A673 (cell line): ENCODE data around the gene CACNA2D3. TPM values are rescaled to one million over a fixed set of nuclear protein-coding genes. Genes with fewer than 3 reads are reported as not detected.

Experiments used
- BruUV-seq: library from RNA; stranded (reverse); fragments of 400-500 nt; replicated peaks from 2 replicates; lab custom pipeline; 2021; lab: Mats Ljungman, UMichigan
- CTCF ChIA-PET: fragments of 300-600 bp; sonication (Branson Sonifier 250); formaldehyde crosslinking; loops from one replicate; lab custom pipeline; 2022; ENCODE audit warnings: antibody characterized with exemption; lab: Charles Lee
- POLR2A ChIA-PET: fragments of 300-600 bp; sonication (Branson Sonifier 250); formaldehyde crosslinking; loops from one replicate; lab custom pipeline; 2022; ENCODE audit warnings: antibody characterized with exemption; ENCODE audit not compliant: low non-redundant PET; lab: Charles Lee
- DNase-seq: peaks from one replicate; pipeline ENCODE4 v3.0.0-alpha.2; 2015; ENCODE audit warnings: low spot score
- H3K27ac ChIP-seq: fragments of 200-600 bp; sonication (generic); 2 replicates; pipeline ENCODE4 v1.5.1; 2016; ENCODE audit warnings: mixed run types, low read depth, mild to moderate bottlenecking, mixed read lengths, antibody characterized with exemption, low read length; ENCODE audit not compliant: poor library complexity, severe bottlenecking
- H3K27me3 ChIP-seq: fragments of 200-600 bp; sonication (generic); replicated peaks from 2 replicates; pipeline ENCODE4 v1.6.1; 2017; ENCODE audit warnings: mixed run types, low read depth, mild to moderate bottlenecking, mixed read lengths, antibody characterized with exemption, low read length; ENCODE audit not compliant: insufficient read depth, poor library complexity
- H3K36me3 ChIP-seq: fragments of 200-600 bp; sonication (generic); 2 replicates; pipeline ENCODE4 v1.6.1; 2016; ENCODE audit warnings: mixed run types, mild to moderate bottlenecking, mixed read lengths, antibody characterized with exemption, low read length; ENCODE audit not compliant: insufficient read depth, poor library complexity, severe bottlenecking
- H3K4me1 ChIP-seq: fragments of 200-600 bp; sonication (generic); 2 replicates; pipeline ENCODE4 v1.6.1; 2017; ENCODE audit warnings: mixed run types, mild to moderate bottlenecking, mixed read lengths, antibody characterized with exemption, low read length; ENCODE audit not compliant: insufficient read depth, poor library complexity, severe bottlenecking
- H3K4me3 ChIP-seq: fragments of 200-600 bp; sonication (generic); 2 replicates; pipeline ENCODE4 v1.5.1; 2016; ENCODE audit warnings: low read depth, mixed run types, mild to moderate bottlenecking, mixed read lengths, low read length; ENCODE audit not compliant: poor library complexity, severe bottlenecking
- H3K9me3 ChIP-seq: fragments of 200-600 bp; sonication (generic); 2 replicates; pipeline ENCODE4 v1.6.1; 2016; ENCODE audit warnings: mixed run types, low read depth, mild to moderate bottlenecking, mixed read lengths, antibody characterized with exemption, low read length; ENCODE audit not compliant: poor library complexity, severe bottlenecking
- EZH2 ChIP-seq: fragments of 200-600 bp; sonication (generic); IDR thresholded peaks from 2 replicates; pipeline ENCODE4 v1.6.1; 2017; ENCODE audit warnings: borderline replicate concordance, low read depth, mild to moderate bottlenecking, mixed read lengths, antibody characterized with exemption, low read length; ENCODE audit not compliant: poor library complexity, severe bottlenecking
- intact Hi-C: fragments of 100-400 bp; cut with micrococcal nuclease; formaldehyde crosslinking; loops from one replicate; pipeline ENCODE4 v1.10.0; 2022; ENCODE audit not compliant: unreplicated experiment
- total RNA-seq: library from RNA; stranded (reverse); gene quantifications from 2 replicates; pipeline ENCODE4 v1.2.3, GENCODE V29; 2021
- TF ChIP-seq, protein P1 (sequence below): fragments of 300-800, 200-600 bp; sonication (generic); conservative IDR thresholded peaks from 2 replicates; pipeline ENCODE4 v1.5.1; 2017; ENCODE audit warnings: low read depth, mild to moderate bottlenecking, antibody characterized with exemption, low read length, moderate library complexity, mixed read lengths

CACNA2D3 gene
- total RNA-seq, 1 experiment from 2014 or later: not detected

- Histone ChIP-seq H3K27ac (no peak overlapping the region), H3K27me3 (no peaks in the 10 kb centered on the region), H3K4me3 (no peak overlapping the region), H3K36me3 (no peaks in the 10 kb centered on the region), H3K9me3 (no peaks in the 10 kb centered on the region), H3K4me1 (no peaks in the 10 kb centered on the region)
- POLR2A ChIA-PET: no interaction called here
- TF ChIP-seq, protein P1, sequence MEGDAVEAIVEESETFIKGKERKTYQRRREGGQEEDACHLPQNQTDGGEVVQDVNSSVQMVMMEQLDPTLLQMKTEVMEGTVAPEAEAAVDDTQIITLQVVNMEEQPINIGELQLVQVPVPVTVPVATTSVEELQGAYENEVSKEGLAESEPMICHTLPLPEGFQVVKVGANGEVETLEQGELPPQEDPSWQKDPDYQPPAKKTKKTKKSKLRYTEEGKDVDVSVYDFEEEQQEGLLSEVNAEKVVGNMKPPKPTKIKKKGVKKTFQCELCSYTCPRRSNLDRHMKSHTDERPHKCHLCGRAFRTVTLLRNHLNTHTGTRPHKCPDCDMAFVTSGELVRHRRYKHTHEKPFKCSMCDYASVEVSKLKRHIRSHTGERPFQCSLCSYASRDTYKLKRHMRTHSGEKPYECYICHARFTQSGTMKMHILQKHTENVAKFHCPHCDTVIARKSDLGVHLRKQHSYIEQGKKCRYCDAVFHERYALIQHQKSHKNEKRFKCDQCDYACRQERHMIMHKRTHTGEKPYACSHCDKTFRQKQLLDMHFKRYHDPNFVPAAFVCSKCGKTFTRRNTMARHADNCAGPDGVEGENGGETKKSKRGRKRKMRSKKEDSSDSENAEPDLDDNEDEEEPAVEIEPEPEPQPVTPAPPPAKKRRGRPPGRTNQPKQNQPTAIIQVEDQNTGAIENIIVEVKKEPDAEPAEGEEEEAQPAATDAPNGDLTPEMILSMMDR: no peak
- TF ChIP-seq EZH2: no peak
- no peak for DNase-seq
- BruUV-seq: no TSS peak
- intact Hi-C loops: no loop called here
- CTCF ChIA-PET: no interaction called here
Observed at GRCh38 chr3:54307566-54308180, 185.3 kb downstream of the CACNA2D3 start.

DNA sequence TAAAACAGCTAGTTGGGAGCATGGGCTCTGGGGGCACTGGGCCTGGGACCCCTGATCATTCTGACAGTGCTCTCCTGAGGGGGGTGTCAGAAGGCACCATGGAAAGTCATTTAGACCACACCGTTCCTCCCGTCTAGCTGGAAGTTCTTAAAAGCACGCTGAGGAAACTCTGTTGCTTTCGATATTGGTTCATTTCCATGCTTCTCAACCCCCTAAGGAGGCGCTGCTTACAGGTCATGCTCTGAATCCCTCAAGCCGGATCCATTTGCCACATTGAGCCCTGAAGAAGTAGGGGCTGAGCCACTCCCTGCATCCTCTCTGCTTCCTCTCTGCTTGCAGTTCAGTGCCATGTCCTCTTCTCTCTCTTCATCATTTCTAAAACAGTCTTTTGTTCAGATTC is 187.2 kb downstream of the CACNA2D3 start:
- intact Hi-C loops: no loop called here
- TF ChIP-seq, protein P1: no peak
- TF ChIP-seq EZH2: no peak
- ChIA-PET POLR2A (no interaction called here), CTCF (no interaction called here)
- Histone ChIP-seq H3K27me3 (no peaks in the 10 kb centered on the region), H3K4me1 (no peaks in the 10 kb centered on the region), H3K27ac (no peak overlapping the region), H3K36me3 (no peaks in the 10 kb centered on the region), H3K4me3 (no peak overlapping the region), H3K9me3 (no peaks in the 10 kb centered on the region)
- no TSS peak for BruUV-seq
- no peak for DNase-seq

DNA sequence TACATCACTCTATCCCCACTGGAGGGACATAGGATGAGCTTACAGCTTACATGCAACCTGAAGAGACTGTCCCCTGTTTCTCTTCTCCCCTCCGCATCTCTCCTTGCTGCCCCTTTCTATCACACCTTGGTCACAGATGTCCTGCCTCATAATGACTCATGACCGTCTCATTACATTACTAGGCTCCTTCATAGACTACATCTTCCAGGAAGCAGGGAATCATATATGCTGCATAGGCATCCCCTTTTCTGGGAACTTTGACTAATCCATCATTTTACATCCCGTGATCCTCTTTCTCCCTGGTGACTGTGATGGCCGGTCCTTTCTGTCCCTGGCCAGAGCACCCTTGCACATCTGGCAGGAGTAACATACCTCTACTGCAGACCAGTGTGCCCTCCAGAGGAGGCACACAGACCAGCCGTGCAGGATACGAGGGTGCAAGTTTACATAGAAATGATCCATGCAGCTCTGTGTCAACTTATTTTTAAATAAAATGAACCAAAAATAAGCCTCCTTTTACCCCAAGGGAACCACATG is 188.9 kb downstream of the CACNA2D3 start:
- Histone ChIP-seq H3K4me3 (no peak overlapping the region), H3K36me3 (no peaks in the 10 kb centered on the region), H3K4me1 (no peaks in the 10 kb centered on the region), H3K9me3 (no peaks in the 10 kb centered on the region), H3K27me3 (no peaks in the 10 kb centered on the region), H3K27ac (no peak overlapping the region)
- no TSS peak for BruUV-seq
- no peak for DNase-seq
- TF ChIP-seq, protein P1: no peak
- no peak for TF ChIP-seq EZH2
- ChIA-PET CTCF (no interaction called here), POLR2A (no interaction called here)
- intact Hi-C loops: no loop called here
